Transverse colon (tissue), 3 donors: ENCODE results near the gene FIBIN.

Experiments used
- CTCF ChIP-seq, 5 experiments: fragments of 200-600 bp in 3 of 5; fragments of 450-650 bp in 2 of 5; sonication (generic) in 3 of 5; IDR thresholded peaks; 1 replicate in 2 of 5; 2 replicates in 3 of 5; pipeline ENCODE4 v1.5.1; 2016 to 2017; ENCODE audit warnings: antibody characterized with exemption in 5 of 5, inconsistent platforms in 3 of 5, mild to moderate bottlenecking in 2 of 5, moderate library complexity in 1 of 5
- EP300 ChIP-seq: sonication (generic); formaldehyde crosslinking; IDR thresholded peaks from one replicate; pipeline ENCODE4 v1.6.1; 2017; ENCODE audit warnings: antibody characterized with exemption, low read depth
- POLR2A ChIP-seq: fragments of 450-650 bp; IDR thresholded peaks from one replicate; pipeline ENCODE4 v1.6.1; 2016; ENCODE audit warnings: antibody characterized with exemption, mild to moderate bottlenecking, moderate library complexity

- TF ChIP-seq CTCF (IDR thresholded peaks at IDR 0.05) (no peak), POLR2A (no peak), EP300 (no peak)
These were observed 34.7 kb downstream of the FIBIN start for GRCh38 chr11:27028561-27028965.
